Bronchial smooth muscle cell (primary cell): Measurements from ENCODE around the gene SLCO4A1. TPM values are rescaled to one million over a fixed set of nuclear protein-coding genes. Genes with fewer than 3 reads are reported as not detected.

Source experiments
- total RNA-seq: library from RNA; depleted of rRNA; stranded (reverse); fragments of >200 nt; gene quantifications from 2 replicates; pipeline ENCODE4 v1.2.1, GENCODE V29; 2014

SLCO4A1 gene, protein sequence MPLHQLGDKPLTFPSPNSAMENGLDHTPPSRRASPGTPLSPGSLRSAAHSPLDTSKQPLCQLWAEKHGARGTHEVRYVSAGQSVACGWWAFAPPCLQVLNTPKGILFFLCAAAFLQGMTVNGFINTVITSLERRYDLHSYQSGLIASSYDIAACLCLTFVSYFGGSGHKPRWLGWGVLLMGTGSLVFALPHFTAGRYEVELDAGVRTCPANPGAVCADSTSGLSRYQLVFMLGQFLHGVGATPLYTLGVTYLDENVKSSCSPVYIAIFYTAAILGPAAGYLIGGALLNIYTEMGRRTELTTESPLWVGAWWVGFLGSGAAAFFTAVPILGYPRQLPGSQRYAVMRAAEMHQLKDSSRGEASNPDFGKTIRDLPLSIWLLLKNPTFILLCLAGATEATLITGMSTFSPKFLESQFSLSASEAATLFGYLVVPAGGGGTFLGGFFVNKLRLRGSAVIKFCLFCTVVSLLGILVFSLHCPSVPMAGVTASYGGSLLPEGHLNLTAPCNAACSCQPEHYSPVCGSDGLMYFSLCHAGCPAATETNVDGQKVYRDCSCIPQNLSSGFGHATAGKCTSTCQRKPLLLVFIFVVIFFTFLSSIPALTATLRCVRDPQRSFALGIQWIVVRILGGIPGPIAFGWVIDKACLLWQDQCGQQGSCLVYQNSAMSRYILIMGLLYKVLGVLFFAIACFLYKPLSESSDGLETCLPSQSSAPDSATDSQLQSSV
- total RNA-seq: 0.09 and 0.32 TPM in 2 replicates

DNA sequence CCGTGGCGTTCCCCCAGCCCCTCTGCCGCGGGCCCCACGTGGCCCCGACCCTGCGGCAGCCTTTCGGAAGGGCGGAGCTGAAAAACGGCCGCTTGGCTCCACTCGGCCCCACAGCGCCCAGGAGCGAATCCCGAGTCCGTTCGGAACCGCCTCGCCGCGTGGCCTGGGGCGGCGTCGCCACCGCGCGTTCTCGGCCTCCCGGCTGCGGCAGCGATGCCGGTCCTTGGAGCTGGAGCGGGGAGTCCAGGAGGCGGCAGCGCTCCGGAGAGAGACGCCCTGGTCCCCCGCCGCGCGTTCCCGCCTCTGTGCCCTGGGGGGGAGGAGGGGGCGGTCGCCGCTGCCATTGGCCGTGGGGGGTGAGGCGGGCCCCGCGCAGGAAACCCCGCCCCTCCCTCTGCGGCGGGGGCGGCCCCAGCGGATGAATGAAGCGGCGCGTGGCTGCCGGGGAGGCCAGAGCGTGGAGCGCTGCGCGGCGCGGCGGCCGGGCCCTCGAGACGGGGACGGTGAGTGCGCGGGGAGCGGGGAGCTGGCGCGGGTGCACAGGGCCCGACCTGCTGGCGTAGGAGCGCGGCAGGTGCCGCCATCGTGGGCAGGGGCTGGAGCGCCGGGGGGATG is at the start of gene SLCO4A1:
Gene SLCO4A1 (plus strand): TSS at position 453 of the 615 bp plus-strand sequence. CDS start 13,952 bp downstream, outside the sequence.

DNA sequence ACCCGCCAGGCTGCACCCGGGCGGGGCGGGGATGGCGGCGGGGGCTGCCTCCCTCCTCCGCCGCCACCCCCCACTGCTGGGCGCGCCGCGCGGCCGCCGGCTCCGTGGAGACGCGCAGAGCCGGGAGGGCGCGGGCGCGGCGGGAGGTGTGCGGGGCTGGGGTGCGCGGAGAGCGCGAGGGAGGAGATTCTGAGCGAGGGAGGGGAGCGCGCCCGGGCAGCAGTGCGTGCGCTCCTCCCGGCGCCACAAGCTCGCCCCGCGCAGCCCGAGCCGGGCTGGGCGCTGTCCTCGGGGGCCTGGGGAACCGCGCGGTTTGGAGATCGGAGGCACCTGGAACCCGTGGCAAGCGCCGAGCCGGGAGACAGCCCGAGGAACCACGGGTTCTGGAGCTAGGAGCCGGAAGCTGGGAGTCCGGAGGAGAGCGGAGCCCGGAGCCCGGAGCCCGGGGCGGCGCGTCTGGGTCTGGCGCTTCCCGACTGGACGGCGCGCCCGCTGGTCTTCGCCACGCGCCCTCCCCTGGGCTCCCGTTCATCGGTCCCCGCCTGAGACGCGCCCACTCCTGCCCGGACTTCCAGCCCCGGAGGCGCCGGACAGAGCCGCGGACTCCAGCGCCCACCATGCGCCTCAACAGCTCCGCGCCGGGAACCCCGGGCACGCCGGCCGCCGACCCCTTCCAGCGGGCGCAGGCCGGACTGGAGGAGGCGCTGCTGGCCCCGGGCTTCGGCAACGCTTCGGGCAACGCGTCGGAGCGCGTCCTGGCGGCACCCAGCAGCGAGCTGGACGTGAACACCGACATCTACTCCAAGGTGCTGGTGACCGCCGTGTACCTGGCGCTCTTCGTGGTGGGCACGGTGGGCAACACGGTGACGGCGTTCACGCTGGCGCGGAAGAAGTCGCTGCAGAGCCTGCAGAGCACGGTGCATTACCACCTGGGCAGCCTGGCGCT is 66.6 kb downstream of the SLCO4A1 start, which contains the start of gene NTSR1:
Gene NTSR1 (plus strand): TSS at position 246 of the 946 bp plus-strand sequence. CDS start 372 bp downstream, at position 618.

Other genes with a start within 250 kb of the SLCO4A1 start
- gene CABLES2, start 235.2 kb upstream of the SLCO4A1 start, total RNA-seq: 0.47 and 0.60 TPM in 2 replicates
- gene RBBP8NL, start 215.0 kb upstream of the SLCO4A1 start, total RNA-seq: not detected in 2 replicates
- gene GATA5, start 166.5 kb upstream of the SLCO4A1 start, total RNA-seq: not detected in 2 replicates
- under 0.01 and 0.32 TPM in 2 replicates for gene NTSR1, start 66.3 kb downstream of the SLCO4A1 start, total RNA-seq
- gene MRGBP, start 154.0 kb downstream of the SLCO4A1 start, total RNA-seq: 13.6 and 13.8 TPM in 2 replicates
- gene OGFR, start 162.3 kb downstream of the SLCO4A1 start, total RNA-seq: 34.8 and 35.9 TPM in 2 replicates
- gene COL9A3, start 174.5 kb downstream of the SLCO4A1 start, total RNA-seq: 0.52 and 1.1 TPM in 2 replicates
- gene TCFL5, start 219.3 kb downstream of the SLCO4A1 start, total RNA-seq: 11.7 and 14.3 TPM in 2 replicates